Suprapubic skin (tissue), 4 donors: Measurements from ENCODE around the gene NCOA4. TPM values are rescaled to one million over a fixed set of nuclear protein-coding genes. Genes with fewer than 3 reads are reported as not detected.

Experiments used
- DNase-seq, 2 donors: peaks; one replicate each; pipeline ENCODE4 v3.0.0-alpha.2; 2019; ENCODE audit warnings: low spot score in 2 of 2
- H3K27ac ChIP-seq: fragments of 200-600 bp; sonication (generic); one replicate; pipeline ENCODE4 v1.5.1; 2019
- H3K27me3 ChIP-seq: fragments of 200-600 bp; sonication (generic); one replicate; pipeline ENCODE4 v1.5.1; 2019
- H3K36me3 ChIP-seq: fragments of 200-600 bp; sonication (generic); one replicate; pipeline ENCODE4 v1.5.1; 2019
- H3K4me1 ChIP-seq: fragments of 200-600 bp; sonication (generic); one replicate; pipeline ENCODE4 v1.5.1; 2019
- H3K4me3 ChIP-seq: fragments of 200-600 bp; sonication (generic); one replicate; pipeline ENCODE4 v1.5.1; 2019; ENCODE audit warnings: mild to moderate bottlenecking
- H3K9me3 ChIP-seq: fragments of 200-600 bp; sonication (generic); one replicate; pipeline ENCODE4 v1.5.1; 2019
- EP300 ChIP-seq: sonication (generic); formaldehyde crosslinking; IDR thresholded peaks from one replicate; pipeline ENCODE4 v1.6.1; 2017; ENCODE audit warnings: antibody characterized with exemption
- POLR2A ChIP-seq, 2 donors: fragments of 450-650 bp; IDR thresholded peaks; one replicate each; pipeline ENCODE4 v1.6.1; 2017; ENCODE audit warnings: antibody characterized with exemption in 2 of 2, mild to moderate bottlenecking in 2 of 2, moderate library complexity in 2 of 2
- POLR2AphosphoS5 ChIP-seq, 3 donors: sonication (generic); formaldehyde crosslinking; IDR thresholded peaks; one replicate each; pipeline ENCODE4 v1.6.1; 2017; ENCODE audit warnings: antibody characterized with exemption in 3 of 3
- WGBS: methylation state at CpG from one replicate; pipeline ENCODE4 v1.1.5; 2018; 5-methylcytosine and 5-hydroxymethylcytosine counted together
- total RNA-seq, 4 donors: library from RNA; depleted of rRNA; stranded (reverse); fragments of >200 nt; gene quantifications; one replicate each; pipeline ENCODE4 v1.1.0, GENCODE V29; 2016
- TF ChIP-seq, protein P1 (sequence below), 2 donors: fragments of 200-600 bp in 1 of 2; fragments of 450-650 bp in 1 of 2; sonication (generic) in 1 of 2; IDR thresholded peaks; one replicate each; pipeline ENCODE4 v1.5.1; 2016 to 2019; ENCODE audit warnings: antibody characterized with exemption in 2 of 2, mild to moderate bottlenecking in 1 of 2, moderate library complexity in 1 of 2

Gene NCOA4
- total RNA-seq, 4 donors from 2014 or later, result 117 to 170 (median 151) TPM

DNA sequence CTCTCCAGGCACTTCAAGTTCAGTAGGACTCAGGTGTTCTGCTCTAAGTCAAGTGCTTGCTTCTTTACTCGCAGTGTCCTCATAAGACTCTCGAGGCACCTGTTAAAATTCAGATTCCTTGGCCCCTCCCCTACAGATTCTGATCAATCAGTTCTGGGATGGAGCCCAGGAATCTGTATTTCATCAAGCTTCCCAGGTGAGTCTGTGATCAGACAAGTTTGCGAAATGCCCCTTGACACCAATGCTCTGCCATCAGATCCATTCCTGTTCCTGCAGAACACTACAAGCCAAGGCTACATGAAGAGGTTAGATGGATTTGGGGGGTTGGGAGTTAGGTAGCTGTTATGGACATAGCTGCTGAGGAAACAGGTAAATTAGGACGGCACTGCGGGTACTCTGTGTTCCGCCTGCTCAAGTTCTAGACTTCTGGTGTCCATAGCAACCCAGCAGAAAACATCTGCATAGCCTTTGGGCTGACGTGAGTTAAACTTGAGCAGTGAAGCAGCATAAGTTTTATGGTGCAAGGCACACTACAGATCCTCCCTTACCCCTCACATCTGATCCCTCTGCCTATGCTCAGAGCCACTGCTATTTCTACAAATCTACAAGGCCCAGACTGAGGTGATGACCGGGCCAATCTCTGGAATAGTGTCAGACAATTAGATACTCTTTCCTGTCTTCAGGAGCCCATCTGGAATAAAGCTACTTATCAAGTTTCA is 6.8 kb upstream of the NCOA4 start:
- H3K4me1 ChIP-seq, result no peaks in the 10 kb centered on the region
- H3K36me3 ChIP-seq, result no peaks in the 10 kb centered on the region
- H3K4me3 ChIP-seq, result no peak overlapping the region
- TF ChIP-seq POLR2AphosphoS5 (IDR thresholded peaks at IDR 0.05), result no peak
- no peak for TF ChIP-seq EP300
- no peak for TF ChIP-seq POLR2A (IDR thresholded peaks at IDR 0.05)
- TF ChIP-seq, protein P1, sequence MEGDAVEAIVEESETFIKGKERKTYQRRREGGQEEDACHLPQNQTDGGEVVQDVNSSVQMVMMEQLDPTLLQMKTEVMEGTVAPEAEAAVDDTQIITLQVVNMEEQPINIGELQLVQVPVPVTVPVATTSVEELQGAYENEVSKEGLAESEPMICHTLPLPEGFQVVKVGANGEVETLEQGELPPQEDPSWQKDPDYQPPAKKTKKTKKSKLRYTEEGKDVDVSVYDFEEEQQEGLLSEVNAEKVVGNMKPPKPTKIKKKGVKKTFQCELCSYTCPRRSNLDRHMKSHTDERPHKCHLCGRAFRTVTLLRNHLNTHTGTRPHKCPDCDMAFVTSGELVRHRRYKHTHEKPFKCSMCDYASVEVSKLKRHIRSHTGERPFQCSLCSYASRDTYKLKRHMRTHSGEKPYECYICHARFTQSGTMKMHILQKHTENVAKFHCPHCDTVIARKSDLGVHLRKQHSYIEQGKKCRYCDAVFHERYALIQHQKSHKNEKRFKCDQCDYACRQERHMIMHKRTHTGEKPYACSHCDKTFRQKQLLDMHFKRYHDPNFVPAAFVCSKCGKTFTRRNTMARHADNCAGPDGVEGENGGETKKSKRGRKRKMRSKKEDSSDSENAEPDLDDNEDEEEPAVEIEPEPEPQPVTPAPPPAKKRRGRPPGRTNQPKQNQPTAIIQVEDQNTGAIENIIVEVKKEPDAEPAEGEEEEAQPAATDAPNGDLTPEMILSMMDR (IDR thresholded peaks at IDR 0.05), result no peak
- H3K27ac ChIP-seq, result no peak overlapping the region
- no peaks in the 10 kb centered on the region for H3K27me3 ChIP-seq
- no peak for DNase-seq
- H3K9me3 ChIP-seq, result no peaks in the 10 kb centered on the region
- WGBS, result 90% methylated on average over 8 of the region's 8 CpGs

DNA sequence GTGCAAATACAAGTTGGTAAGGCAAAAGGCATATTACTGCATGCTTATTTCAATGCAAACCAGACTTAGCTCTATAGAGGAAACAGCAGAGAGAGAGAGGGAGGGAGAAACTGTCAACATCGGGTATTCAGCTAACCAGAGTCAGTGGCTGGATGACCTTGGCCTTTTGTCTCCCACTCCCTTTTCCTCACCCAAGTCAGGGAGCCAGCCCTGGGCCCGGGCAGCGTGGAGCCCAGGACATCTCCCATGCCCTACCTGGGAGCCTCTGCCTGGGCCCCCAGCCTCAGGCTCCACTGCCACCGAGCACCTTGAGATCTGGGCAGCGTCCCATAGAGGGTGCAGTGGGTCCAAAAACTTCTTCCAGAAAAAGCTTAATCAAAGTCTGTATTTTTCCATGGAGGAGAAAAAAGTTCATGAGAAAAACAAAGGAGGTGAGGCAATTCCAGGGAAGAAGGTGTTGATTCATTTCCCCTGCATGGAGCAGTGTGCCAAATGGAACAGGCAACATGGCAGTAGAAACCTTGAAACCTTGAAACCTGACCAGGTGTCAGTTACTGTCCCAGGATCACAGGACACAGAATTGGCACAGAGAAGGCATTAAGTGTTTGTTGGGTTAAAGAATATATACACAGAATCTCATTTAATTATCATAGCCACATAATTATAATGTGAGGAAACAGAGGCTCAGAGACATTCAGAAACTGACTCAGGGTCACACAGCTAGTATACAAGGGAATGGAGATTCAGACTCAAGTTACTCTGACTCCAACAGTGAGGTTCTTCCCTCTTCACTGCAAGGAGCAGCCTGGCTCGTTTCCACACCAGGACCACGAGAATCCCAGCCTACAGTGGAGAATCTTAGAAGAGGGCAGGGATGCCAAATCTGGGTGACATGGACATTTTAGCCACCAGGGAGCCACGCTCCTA is 5.8 kb upstream of the NCOA4 start:
- H3K27ac ChIP-seq, result no peak overlapping the region
- H3K9me3 ChIP-seq, result no peaks in the 10 kb centered on the region
- no peaks in the 10 kb centered on the region for H3K27me3 ChIP-seq
- 63% methylated on average over 8 of the region's 8 CpGs for WGBS
- H3K36me3 ChIP-seq, result no peaks in the 10 kb centered on the region
- TF ChIP-seq, protein P1 (IDR thresholded peaks at IDR 0.05), result no peak
- TF ChIP-seq EP300, result no peak
- TF ChIP-seq POLR2A (IDR thresholded peaks at IDR 0.05), result no peak
- no peak for TF ChIP-seq POLR2AphosphoS5 (IDR thresholded peaks at IDR 0.05)
- no peaks in the 10 kb centered on the region for H3K4me1 ChIP-seq
- DNase-seq, result no peak
- no peak overlapping the region for H3K4me3 ChIP-seq

DNA sequence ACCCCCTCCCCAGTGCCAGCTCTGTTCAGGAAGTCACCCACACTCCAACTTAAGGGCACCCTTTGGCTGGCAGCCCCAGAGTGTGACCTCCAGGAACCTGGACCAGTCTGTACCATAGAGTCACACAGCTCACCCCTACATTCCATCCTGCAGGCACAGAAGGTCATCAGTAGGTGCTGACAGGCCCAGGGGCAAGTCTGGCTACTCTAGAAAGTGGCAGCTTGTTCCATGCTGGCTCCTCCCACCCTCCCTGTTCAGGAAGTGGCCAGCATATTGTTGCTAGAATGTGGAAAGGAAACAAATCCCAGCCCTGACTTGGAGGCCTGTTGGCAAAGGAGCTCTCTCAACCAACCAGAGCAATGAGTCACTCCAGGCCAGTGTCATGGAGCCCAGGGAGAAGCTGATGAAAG is 3.2 kb upstream of the NCOA4 start:
- no peak for TF ChIP-seq EP300
- TF ChIP-seq POLR2A (IDR thresholded peaks at IDR 0.05), result no peak
- no peak for TF ChIP-seq POLR2AphosphoS5 (IDR thresholded peaks at IDR 0.05)
- TF ChIP-seq, protein P1 (IDR thresholded peaks at IDR 0.05), result no peak
- no peak for DNase-seq
- no peaks in the 10 kb centered on the region for H3K9me3 ChIP-seq
- H3K4me3 ChIP-seq, result no peak overlapping the region
- H3K27me3 ChIP-seq, result no peaks in the 10 kb centered on the region
- no peak overlapping the region for H3K27ac ChIP-seq
- H3K4me1 ChIP-seq, result peaks cover 16% of the 10 kb centered on the region
- no peaks in the 10 kb centered on the region for H3K36me3 ChIP-seq

DNA sequence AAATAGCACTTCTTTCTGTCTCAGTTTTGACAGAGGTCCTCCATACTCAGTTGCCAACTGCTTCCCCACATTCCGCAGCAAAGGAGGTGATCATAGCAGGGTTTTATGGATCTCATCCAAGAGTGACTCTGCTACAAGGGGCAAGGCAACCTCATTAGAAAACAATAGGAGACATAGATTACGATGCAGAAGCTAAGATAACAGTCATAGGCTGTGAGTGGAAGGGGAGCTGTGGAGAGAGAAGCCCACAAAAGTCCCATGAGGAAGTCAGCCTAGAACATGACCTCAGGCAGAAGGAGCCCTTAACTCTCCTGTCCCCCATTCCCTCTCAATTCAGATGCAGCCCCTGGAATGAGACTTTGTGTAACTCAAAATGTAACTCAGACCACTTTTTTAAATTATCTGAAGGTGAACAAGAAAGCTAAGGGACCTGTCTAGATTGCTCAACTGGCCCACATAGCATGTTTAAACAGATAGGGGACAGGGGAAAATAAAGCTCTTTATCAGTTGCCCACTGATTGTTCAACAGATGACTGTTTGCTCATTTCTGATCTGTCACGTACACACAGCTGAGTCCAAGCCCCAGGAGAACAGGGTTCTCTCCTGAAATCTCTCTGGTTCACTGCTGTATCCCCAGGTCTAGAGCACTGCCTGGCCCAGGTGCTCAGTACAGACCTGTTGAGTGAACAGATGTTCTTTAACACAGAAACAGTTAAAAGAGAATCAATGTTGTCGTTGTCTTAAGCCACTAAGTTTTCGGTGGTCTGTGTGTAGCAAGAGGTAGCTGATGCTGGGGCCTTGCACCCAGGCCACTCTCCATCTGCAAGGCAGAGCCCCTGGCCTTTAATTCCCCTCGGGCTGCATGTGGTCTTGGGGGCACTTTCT is 1.5 kb upstream of the NCOA4 start:
- no peak for TF ChIP-seq POLR2A (IDR thresholded peaks at IDR 0.05)
- Histone ChIP-seq H3K9me3 (no peaks in the 10 kb centered on the region), H3K27ac (no peak overlapping the region), H3K36me3 (no peaks in the 10 kb centered on the region), H3K4me1 (peaks cover 32% of the 10 kb centered on the region), H3K4me3 (no peak overlapping the region), H3K27me3 (no peaks in the 10 kb centered on the region)
- DNase-seq, result no peak
- WGBS, result 84% methylated on average over 6 of the region's 6 CpGs

DNA sequence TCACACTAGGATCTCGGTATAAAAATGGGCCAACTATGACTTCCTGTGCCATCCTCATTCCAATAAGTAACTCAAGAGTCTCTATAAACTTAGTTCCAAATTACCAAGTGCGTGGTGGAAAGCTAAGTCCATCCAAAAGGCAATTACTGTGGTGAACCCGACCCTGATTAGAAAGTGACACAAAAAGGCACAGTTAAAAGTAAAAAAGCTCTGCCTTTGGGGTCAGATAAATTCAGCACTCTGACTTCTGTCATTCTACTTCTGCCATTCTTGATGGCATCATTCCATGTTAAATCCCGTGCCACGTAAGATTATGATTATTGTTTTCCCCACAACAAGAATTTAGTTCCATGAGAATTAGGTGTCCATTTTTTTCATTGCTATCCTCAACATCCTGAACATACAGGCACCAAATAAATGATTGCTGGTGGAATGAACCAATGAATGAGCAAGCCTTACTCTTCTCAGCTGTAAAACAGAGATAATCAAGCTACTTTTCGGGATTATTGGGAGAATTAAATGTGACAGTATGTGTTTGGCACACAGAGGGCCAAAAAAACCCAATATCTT is 877 bp downstream of the NCOA4 start:
- DNase-seq, result no peak
- Histone ChIP-seq H3K4me1 (peaks cover 56% of the 10 kb centered on the region), H3K9me3 (no peaks in the 10 kb centered on the region), H3K27ac (peak overlapping the region; percentile 94), H3K27me3 (no peaks in the 10 kb centered on the region), H3K36me3 (no peaks in the 10 kb centered on the region), H3K4me3 (peak overlapping the region; percentile 69)
- 7% methylated on average over 6 of the region's 6 CpGs for WGBS
- TF ChIP-seq, protein P1 (IDR thresholded peaks at IDR 0.05), result no peak
- no peak for TF ChIP-seq POLR2A (IDR thresholded peaks at IDR 0.05)
- TF ChIP-seq EP300, result no peak
- no peak for TF ChIP-seq POLR2AphosphoS5 (IDR thresholded peaks at IDR 0.05)
